Activated CD4-positive, CD25-positive, alpha-beta regulatory T cell (primary cell): ENCODE data around the gene MED19.
"Not testable (repeated sequence)": the region's sequence is repeated elsewhere in the genome, so short reads cannot be mapped to it uniquely, and the experiment has no call there.

ENCODE experiments used
- DNase-seq, 4 experiments: peaks; one replicate each; lab custom pipeline; 2025; lab: John Stamatoyannopoulos, UW

MED19 gene

GRCh38 chr11:57704932-57705331 lies 7.1 kb downstream of the MED19 start:
- DNase-seq, result no peak

DNA sequence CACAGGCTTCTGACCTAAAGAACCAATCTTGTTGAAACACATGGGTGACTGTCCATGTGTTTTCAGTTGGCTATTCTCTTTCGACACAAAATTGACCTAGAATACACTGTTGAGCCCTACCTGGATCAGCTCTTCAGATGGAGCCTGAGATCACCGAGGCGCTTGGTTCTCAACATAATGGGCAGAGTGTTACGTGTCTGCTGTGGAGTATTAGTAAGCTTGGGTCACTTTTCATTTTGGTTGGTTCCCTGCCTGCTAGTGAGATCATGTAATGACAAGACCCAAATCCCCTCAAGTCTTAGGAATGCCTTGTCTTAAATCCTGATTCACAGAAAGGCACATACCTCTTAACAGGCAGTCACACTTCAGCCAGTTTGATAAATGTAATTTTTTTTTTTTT lies 8.7 kb downstream of the MED19 start:
- DNase-seq, result no peak

DNA sequence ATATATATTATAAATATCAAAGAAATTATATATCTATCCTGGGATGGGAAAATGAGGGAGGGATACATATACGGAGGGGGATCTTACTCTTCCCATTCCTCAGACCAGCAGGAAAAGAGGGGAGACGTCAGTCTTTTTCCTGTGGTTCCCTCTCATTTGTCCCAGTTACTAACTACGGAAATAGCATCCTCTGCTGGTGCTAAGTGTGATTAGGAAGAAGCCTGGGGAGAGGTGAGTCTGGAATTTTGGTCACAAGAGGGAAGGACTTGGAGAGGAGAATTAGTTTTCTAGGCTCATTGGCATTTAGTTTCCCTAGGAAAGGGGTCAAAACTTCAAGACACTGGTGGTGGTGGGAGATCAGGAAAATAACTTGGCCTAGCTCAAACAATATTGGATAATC lies 11.6 kb downstream of the MED19 start:
- DNase-seq, result no peak

GRCh38 chr11:57699813-57700212 lies 12.2 kb downstream of the MED19 start:
- DNase-seq, result no peak

DNA sequence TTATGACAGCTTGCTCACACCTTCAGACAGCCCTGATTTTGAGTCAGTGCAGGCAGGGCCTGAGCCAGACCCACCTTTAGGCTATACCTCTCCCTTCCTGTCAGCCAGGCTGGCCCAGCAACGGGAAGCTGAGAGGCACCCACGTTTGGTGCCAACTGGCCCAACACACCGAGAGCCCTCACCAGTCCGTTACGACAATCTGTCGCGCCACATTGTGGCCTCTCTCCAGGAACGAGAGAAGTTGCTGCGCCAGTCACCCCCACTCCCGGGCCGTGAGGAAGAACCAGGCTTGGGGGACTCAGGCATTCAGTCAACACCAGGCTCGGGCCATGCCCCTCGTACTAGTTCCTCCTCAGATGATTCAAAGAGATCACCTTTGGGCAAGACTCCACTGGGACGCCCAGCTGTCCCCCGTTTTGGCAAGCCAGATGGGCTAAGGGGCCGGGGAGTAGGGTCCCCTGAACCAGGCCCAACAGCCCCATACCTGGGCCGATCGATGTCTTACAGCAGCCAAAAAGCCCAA lies 13.1 kb downstream of the MED19 start:
- no peak for DNase-seq

GRCh38 chr11:57690474-57690873 lies 21.5 kb downstream of the MED19 start:
- DNase-seq, result not testable (repeated sequence)

GRCh38 chr11:57681168-57681567 lies 30.8 kb downstream of the MED19 start:
- DNase-seq, result no peak

DNA sequence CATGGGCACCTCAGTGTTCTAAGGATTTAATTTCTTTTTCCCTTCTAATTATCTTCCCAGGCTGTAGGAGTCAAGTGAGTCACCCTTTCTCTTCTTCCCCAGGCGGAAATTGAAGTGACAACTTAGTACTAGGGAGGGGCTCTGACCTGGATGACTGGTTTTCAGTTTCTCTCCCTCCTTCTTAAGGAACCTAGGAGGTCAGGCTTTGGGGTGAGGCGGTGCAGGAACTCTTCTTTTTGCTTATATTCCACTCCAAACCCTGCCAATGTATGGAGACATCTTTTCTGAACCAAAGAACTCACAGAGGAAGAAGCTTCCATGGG lies 31.5 kb downstream of the MED19 start:
- DNase-seq, result no peak

DNA sequence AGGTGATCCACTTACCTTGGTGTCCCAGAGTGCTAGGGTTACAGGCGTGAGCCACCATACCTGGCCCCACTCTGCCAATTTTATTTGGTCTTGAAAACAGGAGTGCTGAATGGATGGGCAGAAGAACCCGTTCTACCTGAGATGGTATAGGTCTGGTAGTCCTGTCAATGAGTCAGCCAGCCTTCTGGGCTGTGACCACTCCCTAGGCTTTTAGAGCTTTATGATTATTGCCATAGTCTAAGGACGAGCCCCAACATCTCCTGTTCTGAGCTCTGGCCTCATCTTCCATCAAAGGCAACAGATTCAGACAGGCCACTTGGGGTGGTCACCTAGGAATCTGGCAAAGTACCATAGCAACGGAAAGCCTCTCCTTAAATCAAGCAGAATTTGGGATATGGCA lies 32.6 kb downstream of the MED19 start:
- DNase-seq, result no peak

DNA sequence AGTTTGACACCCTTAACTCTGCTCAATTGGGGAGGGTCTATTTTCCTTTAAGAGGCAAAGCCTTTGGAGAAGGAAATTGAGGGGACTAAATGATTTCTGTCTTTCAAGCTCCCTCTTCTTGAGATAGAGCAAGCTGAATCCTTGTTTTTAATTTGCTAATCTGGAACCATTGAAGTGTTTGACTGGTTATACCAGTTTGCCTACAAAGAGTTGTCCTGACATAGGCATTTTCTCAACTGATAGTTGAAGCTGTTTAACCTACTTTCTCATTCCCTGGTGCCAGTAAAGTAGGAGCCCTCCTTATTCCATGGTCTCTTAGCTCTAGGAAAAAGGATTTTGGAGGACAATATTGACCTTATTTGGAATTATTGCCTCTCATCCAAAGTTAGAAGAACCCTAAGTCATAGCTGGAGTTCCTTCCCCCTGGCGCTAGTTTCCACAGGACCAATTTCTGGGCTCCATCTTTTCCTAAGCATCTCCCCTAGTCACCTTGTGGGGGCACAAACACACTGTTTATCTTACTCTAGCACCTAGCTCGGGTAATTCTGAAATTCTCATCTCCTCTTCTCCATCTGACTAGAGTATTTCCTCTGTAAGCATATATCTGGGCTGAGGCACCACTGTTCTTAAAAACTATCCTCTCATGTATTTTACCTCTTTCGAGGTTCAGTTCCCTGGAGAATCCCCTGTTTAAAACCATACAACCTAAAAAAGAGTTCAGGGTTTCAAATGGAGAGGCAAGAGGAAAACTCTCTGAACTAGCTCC lies 36.7 kb downstream of the MED19 start:
- no peak for DNase-seq

DNA sequence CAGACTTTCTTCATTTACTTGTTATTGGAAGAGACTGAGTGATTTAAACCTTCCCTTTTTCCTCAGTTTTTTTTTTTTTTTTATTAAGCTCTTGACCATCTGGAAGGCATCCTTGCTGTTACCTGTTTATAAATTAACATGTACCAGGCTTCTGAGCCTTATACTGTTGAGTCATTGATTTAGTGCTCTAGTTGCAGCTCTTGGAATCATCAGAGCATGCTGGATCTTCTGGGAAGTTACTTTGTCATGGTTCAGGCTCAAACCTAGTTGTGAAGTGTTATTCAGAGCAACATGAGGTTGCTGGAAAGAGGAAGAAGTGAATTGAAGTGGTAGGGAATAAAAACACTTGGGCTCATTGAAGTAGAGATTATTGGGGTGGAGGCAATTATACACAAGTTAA lies 37.8 kb downstream of the MED19 start:
- DNase-seq, result no peak

- peak in 1 of 4 experiments; percentile 26 for DNase-seq
Measured at GRCh38 chr11:57668434-57668782, 43.6 kb downstream of the MED19 start.

DNA sequence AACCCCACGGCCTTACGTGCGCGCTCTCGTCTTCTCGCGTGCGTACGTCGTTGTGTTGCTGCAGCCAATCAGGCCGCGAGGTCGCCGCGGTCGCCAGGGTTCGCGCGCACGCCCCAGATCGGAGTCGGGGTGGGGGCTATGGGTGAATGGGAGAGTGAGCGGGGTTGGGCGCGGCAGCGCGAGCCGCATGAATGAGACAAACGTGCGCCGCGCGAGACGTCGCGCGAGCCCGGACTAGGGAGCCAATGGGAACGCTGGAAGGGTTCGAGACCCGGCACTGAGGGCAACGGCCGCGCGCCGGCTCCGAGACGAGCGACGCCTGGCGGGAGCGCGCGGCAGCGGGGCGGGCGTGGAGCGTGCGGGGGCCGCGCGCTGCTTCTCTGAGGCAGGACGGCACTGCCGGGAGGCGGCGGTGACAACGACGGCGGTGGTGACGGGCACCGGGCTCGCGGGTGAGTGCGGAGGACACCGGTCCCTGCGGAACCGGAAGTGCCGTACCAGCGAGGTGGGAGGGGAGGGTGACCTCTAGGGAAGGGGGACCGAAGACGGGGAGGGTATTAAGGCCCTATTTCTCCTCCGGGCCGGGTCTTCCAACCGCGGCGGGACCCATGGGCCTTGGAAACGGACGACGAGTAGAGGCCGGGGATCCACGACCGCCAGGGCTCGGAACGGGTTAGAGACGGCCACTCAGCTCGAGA lies 44.1 kb downstream of the MED19 start, which contains the start of gene ZDHHC5:
ZDHHC5 (plus strand) TSS at position 379 of the 698 bp plus-strand sequence. CDS start 4,977 bp downstream, outside the sequence.
- peak; percentile 97 to 99 (median 98) for DNase-seq

DNA sequence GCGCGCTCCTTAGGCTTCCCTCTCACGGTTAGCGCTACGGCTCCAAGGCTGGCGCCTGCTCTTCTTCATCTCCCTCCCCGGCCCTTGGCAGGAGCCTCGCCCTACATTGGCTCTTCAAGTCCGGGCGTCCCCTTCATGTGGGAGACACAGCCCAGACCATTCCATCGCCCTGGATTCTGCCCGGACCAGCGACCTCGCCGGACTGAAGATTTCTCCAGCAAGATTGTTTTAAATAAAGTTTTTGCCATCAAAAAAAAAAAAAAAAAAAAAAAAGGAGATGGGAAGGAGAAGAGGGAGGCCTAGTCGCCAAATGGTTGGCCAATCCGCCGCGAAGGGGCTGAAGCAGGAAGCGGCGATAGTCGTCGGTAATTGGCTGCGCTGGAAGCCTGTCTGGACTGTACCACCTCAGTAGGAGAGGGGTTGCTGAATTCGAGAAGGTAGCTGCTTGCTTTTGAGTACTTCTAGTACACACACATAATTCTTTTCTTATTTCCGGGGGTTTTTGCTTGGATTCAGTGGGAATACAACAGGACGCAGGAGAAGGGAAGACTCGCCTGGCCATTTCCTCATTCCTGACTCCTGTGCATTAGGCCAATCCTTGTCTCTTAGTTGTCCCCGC lies 44.8 kb downstream of the MED19 start:
- DNase-seq, result peak; percentile 78 to 87 (median 83)

- DNase-seq, result no peak
Measured at GRCh38 chr11:57663975-57664374, 48.0 kb downstream of the MED19 start.

GRCh38 chr11:57662893-57663292 lies 49.1 kb downstream of the MED19 start:
- no peak for DNase-seq

DNA sequence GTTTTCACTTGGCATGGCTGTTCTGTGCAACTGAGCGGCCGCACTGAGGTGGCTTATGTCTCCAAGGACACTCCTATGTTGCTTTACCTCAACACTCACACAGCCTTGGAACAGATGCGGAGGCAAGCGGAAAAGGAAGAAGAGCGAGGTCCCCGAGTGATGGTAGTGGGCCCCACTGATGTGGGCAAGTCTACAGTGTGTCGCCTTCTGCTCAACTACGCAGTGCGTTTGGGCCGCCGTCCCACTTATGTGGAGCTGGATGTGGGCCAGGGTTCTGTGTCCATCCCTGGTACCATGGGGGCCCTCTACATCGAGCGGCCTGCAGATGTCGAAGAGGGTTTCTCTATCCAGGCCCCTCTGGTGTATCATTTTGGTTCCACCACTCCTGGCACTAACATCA lies 52.3 kb downstream of the MED19 start:
- DNase-seq, result no peak

DNA sequence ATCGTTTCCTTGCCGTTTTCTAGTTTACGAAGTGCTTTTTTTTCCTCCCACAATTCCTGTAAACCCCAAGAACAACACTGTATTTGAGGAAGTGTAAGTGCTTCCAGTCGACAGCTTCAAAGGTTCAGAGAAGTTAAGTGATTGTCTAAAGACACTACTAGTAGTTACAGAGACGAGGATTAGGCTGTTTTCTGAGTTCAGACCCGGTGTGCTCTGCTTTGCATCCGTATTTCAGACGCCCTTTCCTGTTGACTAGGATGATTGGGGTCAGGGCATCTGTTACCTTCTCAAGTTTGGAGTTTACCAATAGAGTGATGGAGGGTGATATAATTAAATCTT lies 54.0 kb downstream of the MED19 start:
- DNase-seq, result no peak

- peak; percentile 94 to 96 (median 95) for DNase-seq
Measured at GRCh38 chr11:57657194-57658022, 54.6 kb downstream of the MED19 start, which contains the start of gene CLP1. Gene CLP1 (plus strand): TSS chr11:57657762. CDS start chr11:57659477, 1,715 bp downstream.

- DNase-seq, result no peak
Measured at GRCh38 chr11:57656885-57657193, 55.2 kb downstream of the MED19 start.
